Spleen (tissue), 11 donors: ENCODE results near the gene DAB2IP. TPM values are rescaled to one million over a fixed set of nuclear protein-coding genes. Genes with fewer than 3 reads are reported as not detected.
A peak's percentile ranks its signal among the peaks of the same experiment; 100 is the strongest.

ENCODE experiments used
- DNase-seq: peaks from one replicate; pipeline ENCODE4 v3.0.0-alpha.2; 2020
- H3K27ac ChIP-seq, 8 donors: fragments of 200-600 bp; sonication (generic) in 7 of 8; 1 replicate in 4 of 8; 2 replicates in 4 of 8; pipeline versions ENCODE4 v1.5.0 to v1.8.0; 2016 to 2021; ENCODE audit warnings: inconsistent platforms in 4 of 8, mild to moderate bottlenecking in 4 of 8, moderate library complexity in 1 of 8
- H3K27me3 ChIP-seq, 7 donors: fragments of 200-600 bp; sonication (generic) in 6 of 7; replicated peaks in 1 of 7; 1 replicate in 4 of 7; 2 replicates in 3 of 7; pipeline versions ENCODE4 v1.5.0 to v1.8.0; 2016 to 2021; ENCODE audit warnings: inconsistent platforms in 3 of 7, mild to moderate bottlenecking in 1 of 7
- H3K36me3 ChIP-seq, 6 donors: fragments of 200-600 bp; sonication (generic) in 5 of 6; 1 replicate in 4 of 6; 2 replicates in 2 of 6; pipeline versions ENCODE4 v1.5.0 to v1.8.0; 2016 to 2021; ENCODE audit warnings: inconsistent platforms in 2 of 6
- H3K4me1 ChIP-seq, 6 donors: fragments of 200-600 bp; sonication (generic) in 5 of 6; 1 replicate in 3 of 6; 2 replicates in 3 of 6; pipeline versions ENCODE4 v1.5.0 to v1.8.0; 2016 to 2021; ENCODE audit warnings: inconsistent platforms in 3 of 6
- H3K4me3 ChIP-seq, 8 donors: fragments of 200-600 bp; sonication (generic) in 7 of 8; 1 replicate in 4 of 8; 2 replicates in 4 of 8; pipeline versions ENCODE4 v1.5.0 to v1.8.0; 2016 to 2021; ENCODE audit warnings: inconsistent platforms in 4 of 8, mild to moderate bottlenecking in 4 of 8, moderate library complexity in 2 of 8
- H3K9me3 ChIP-seq, 8 donors: fragments of 200-600 bp; sonication (generic) in 7 of 8; 1 replicate in 4 of 8; 2 replicates in 4 of 8; pipeline versions ENCODE4 v1.5.0 to v1.8.0; 2016 to 2021; ENCODE audit warnings: inconsistent platforms in 4 of 8
- CTCF ChIP-seq, 11 experiments: fragments of 200-600 bp in 7 of 11; fragments of 450-650 bp in 4 of 11; sonication (generic) in 4 of 11; IDR thresholded peaks in 8 of 11; conservative IDR thresholded peaks in 3 of 11; 1 replicate in 7 of 11; 2 replicates in 4 of 11; pipeline versions ENCODE4 v1.4.0 to v1.8.0; 2016 to 2021; ENCODE audit warnings: antibody characterized with exemption in 11 of 11, inconsistent platforms in 4 of 11, mild to moderate bottlenecking in 1 of 11
- POLR2A ChIP-seq, 3 donors: fragments of 450-650 bp; IDR thresholded peaks; one replicate each; pipeline ENCODE4 v1.5.1; 2017; ENCODE audit warnings: antibody characterized with exemption in 3 of 3, mild to moderate bottlenecking in 1 of 3
- POLR2AphosphoS5 ChIP-seq, 3 donors: sonication (generic); formaldehyde crosslinking; IDR thresholded peaks; one replicate each; pipeline ENCODE4 v1.5.1; 2017; ENCODE audit warnings: antibody characterized with exemption in 3 of 3
- WGBS, 5 donors: extraction: QIAGEN DNeasy Blood & Tissue Kit in 3 of 5; methylation state at CpG; one replicate each; pipeline versions ENCODE4 v1.1.5 to v1.1.7; 2013 to 2018; 5-methylcytosine and 5-hydroxymethylcytosine counted together
- intact Hi-C: fragments of 100-400 bp; cut with DNase I; formaldehyde crosslinking; loops from one replicate; pipeline ENCODE4 v1.15.0; 2023; ENCODE audit warnings: low total_unique reads
- polyA plus RNA-seq, 3 donors: library from polyadenylated mRNA; stranded (reverse); fragments of 200-250 nt; gene quantifications; one replicate each; pipeline ENCODE4 v1.2.1, GENCODE V29; 2013
- total RNA-seq, 7 donors: library from RNA; depleted of rRNA in 3 of 7; stranded (reverse); fragments of >200 nt in 3 of 7; fragmentation: NEBNext Ultra II Directional in 4 of 7; extraction: Animal tissue kit (Norgen Biotek cat#: 25700) in 4 of 7; gene quantifications; one replicate each; pipeline versions ENCODE4 v1.1.0 to v1.2.1, GENCODE V29; 2016 to 2021
- donor health status: healthy with polysubstance abuse.
- donor health status: DM: no; HTN: no; CAD: no; lungs with moderate emphysema.
- donor health status: DM: no; HTN: no; CAD: no.
- donor health status: Bipolar disorder and iron deficiency.
- donor health status: healthy.
- donor health status: DM: no; HTN: no; CAD: no.
- donor health status: DM: yes; HTN: yes; CAD: no.

Gene DAB2IP
- total and polyA plus RNA-seq, 10 donors, result 5.0 to 83.0 (median 38.1) TPM

- Histone ChIP-seq H3K27ac (no peak overlapping the region), H3K36me3 (no peaks in the 10 kb centered on the region), H3K4me1 (peaks cover 0 to 30% (median 16%) of the 10 kb centered on the region in 6 donors), H3K4me3 (no peak overlapping the region), H3K27me3 (peaks cover 0 to 24% (median 0%) of the 10 kb centered on the region in 7 donors), H3K9me3 (no peaks in the 10 kb centered on the region)
- no peak for DNase-seq
- 66 to 88% (median 83%) methylated on average over 9 of the region's 9 CpGs for WGBS, 5 donors
- TF ChIP-seq POLR2AphosphoS5 (IDR thresholded peaks at IDR 0.05) (no peak), POLR2A (IDR thresholded peaks at IDR 0.05) (no peak), CTCF (IDR thresholded peaks at IDR 0.05 in 8 of 11, conservative IDR thresholded peaks at IDR 0.05 in 3 of 11) (no peak)
- intact Hi-C loops, result no loop called here
Measured at GRCh38 chr9:121633119-121633714, 18.2 kb upstream of the DAB2IP start.

- no peak overlapping the region for H3K4me3 ChIP-seq
- no peak for TF ChIP-seq POLR2A (IDR thresholded peaks at IDR 0.05)
- no peak for TF ChIP-seq CTCF (IDR thresholded peaks at IDR 0.05 in 8 of 11, conservative IDR thresholded peaks at IDR 0.05 in 3 of 11)
- no peak for TF ChIP-seq POLR2AphosphoS5 (IDR thresholded peaks at IDR 0.05)
- H3K27me3 ChIP-seq, result peaks cover 0 to 24% (median 0%) of the 10 kb centered on the region in 7 donors
- no peak overlapping the region for H3K27ac ChIP-seq
- WGBS, 5 donors, result 63 to 91% (median 79%) methylated on average over 1 of the region's 1 CpG
- H3K36me3 ChIP-seq, result no peaks in the 10 kb centered on the region
- intact Hi-C loops, result no loop called here
- DNase-seq, result no peak
- no peaks in the 10 kb centered on the region for H3K9me3 ChIP-seq
- peaks cover 0 to 30% (median 16%) of the 10 kb centered on the region in 6 donors for H3K4me1 ChIP-seq
Measured at GRCh38 chr9:121633736-121634135, 17.7 kb upstream of the DAB2IP start.

DNA sequence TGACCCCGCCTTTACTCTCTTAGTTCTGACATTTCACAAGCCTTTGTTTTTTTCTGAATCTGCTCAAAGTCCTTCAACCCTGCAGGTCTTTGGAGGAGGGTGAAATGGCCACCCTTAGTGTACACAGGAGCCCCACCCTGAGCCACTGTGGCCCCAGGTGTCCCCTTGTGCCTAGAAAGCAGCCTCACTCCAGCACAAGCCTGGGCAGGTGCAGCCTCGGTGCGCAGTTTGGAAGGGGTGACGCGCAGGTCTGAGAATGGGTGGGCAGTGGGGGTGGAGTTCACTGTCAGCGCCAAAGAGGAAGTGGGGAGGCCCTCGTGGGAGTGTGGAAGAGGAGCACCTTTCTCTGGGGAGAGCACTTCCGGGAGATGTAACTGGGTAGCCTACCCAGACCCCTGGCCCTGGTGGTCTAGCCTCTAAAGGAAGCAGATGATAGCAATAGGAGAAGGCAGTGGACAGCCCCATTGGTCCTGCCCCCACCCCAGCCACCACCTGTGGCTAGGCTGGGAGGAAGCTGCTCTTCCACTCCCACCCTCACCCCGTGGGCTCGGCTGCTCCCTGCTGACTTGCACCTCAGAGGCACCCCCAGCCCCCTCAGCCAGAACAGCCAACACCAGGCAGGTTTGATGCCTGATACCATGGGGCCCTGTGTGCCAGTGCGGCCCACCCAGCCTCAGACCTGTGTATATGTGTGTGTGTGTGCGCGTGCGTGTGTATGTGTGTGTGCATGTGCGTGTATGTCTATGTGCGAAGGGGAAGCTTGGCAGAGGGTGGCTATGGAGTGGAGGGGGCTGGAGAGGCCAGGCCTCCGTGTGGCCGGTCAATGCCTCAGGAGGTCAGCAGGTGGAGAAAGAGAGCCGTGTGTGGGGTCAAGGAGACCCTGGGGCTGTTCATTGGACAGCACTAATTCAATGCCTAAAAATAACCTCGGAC is 16.8 kb upstream of the DAB2IP start:
- Histone ChIP-seq H3K9me3 (peaks cover 0 to 3% (median 0%) of the 10 kb centered on the region in 8 donors), H3K36me3 (no peaks in the 10 kb centered on the region), H3K27ac (no peak overlapping the region), H3K4me3 (no peak overlapping the region), H3K27me3 (peaks cover 0 to 16% (median 0%) of the 10 kb centered on the region in 7 donors), H3K4me1 (peaks cover 0 to 30% (median 16%) of the 10 kb centered on the region in 6 donors)
- DNase-seq, result no peak
- intact Hi-C loops, result no loop called here
- TF ChIP-seq CTCF (IDR thresholded peaks at IDR 0.05 in 8 of 11, conservative IDR thresholded peaks at IDR 0.05 in 3 of 11) (peak in 2 of 11 experiments; percentile 22 to 27), POLR2AphosphoS5 (IDR thresholded peaks at IDR 0.05) (no peak)
- WGBS, 5 donors, result 49 to 58% (median 51%) methylated on average over 18 to 20 of the region's 20 CpGs
